D721Med (cell line): Measurements from ENCODE around the gene CRYM.
"Not testable (repeated sequence)": the region's sequence is repeated elsewhere in the genome, so short reads cannot be mapped to it uniquely, and the experiment has no call there.

Experiments
- DNase-seq: peaks from one replicate; pipeline ENCODE4 v3.0.0; 2011; ENCODE audit warnings: low spot score; ENCODE audit not compliant: insufficient read length
- FAIRE-seq: peaks from 2 replicates; lab custom pipeline; 2011; peaks lifted over from hg19 to GRCh38; lab: Jason Lieb, UNC
- CTCF ChIP-seq: IDR thresholded peaks from 2 replicates; pipeline ENCODE4 v1.5.1; 2012; ENCODE audit warnings: mild to moderate bottlenecking, control low read depth; ENCODE audit not compliant: insufficient read depth; ENCODE audit errors: missing control alignments

CRYM gene

DNA sequence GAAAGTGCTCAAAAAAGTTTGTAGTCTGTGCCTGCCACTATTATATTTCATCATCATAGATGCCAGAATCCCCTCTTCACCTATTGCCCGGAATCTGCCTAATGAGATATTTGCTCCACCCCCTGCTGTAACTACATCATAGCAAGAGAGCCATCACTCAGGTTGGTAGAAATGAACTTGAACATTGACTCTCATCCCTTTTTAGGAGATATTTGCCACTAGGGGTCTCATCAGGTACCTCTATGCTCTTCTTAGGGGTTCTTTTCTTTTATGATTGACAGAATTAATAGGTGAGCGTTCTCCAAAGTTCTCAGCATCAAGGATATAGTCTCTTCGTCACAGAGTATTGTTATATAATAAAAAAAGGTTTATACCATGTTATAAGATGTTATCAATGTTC lies 24.6 kb downstream of the CRYM start:
- FAIRE-seq (no peak), DNase-seq (no peak)
- no peak for TF ChIP-seq CTCF

DNA sequence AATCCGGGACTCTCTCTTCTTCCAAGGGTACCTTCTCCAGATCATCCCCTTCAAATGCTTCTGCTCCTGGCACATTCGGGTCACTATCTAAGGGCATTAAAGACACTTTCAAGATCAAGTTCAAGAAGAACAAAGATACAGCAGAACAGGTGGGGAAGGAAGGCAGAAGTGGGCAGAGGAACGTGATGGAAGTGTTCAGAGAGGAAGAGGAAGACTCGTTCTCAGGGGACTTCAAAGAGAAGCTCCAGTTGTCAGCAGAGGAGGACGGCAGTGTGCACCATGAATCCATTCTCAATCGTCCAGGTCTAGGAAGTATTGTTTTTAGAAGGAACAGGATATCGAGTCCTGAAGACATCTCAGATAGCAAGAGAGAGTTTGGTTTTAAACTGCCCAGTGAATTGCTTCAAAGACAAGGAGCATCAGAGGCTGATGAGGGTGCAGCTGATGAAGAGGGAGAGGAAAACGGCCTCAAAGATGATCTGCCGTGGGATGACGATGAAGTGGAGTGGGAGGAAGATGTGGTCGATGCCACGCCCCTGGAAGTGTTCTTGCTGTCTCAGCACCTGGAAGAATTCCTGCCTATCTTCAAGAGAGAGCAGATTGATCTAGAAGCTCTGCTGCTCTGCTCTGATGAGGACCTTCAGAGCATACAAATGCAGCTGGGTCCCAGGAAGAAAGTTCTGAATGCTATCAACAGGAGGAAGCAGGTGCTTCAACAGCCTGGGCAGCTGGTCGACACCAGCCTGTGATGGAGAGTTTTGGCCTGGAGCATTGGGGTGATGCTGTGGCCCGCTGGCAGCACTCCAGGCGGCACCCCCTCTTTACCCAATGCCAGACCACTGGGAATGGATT lies 27.8 kb downstream of the CRYM start:
- DNase-seq, result no peak
- no peak for TF ChIP-seq CTCF
- FAIRE-seq, result no peak

DNA sequence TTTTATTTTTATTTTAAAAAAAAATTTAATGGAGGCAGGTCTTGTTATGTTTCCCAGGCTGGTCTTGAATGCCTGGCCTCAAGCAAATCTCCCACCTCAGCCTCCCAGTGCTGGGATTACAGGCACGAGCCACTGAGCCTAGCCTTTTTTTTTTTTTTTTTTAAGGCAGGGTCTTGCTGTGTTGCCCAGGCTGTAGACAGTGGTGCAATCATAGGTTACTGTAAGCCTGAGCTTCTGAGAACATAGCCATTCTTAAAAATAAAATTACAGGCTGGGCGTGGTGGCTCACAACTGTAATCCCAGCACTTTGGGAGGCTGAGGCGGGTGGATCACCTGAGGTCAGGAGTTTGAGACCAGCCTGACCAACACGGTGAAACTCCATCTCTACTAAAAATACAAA lies 29.9 kb downstream of the CRYM start:
- DNase-seq, FAIRE-seq: not testable (repeated sequence)

DNA sequence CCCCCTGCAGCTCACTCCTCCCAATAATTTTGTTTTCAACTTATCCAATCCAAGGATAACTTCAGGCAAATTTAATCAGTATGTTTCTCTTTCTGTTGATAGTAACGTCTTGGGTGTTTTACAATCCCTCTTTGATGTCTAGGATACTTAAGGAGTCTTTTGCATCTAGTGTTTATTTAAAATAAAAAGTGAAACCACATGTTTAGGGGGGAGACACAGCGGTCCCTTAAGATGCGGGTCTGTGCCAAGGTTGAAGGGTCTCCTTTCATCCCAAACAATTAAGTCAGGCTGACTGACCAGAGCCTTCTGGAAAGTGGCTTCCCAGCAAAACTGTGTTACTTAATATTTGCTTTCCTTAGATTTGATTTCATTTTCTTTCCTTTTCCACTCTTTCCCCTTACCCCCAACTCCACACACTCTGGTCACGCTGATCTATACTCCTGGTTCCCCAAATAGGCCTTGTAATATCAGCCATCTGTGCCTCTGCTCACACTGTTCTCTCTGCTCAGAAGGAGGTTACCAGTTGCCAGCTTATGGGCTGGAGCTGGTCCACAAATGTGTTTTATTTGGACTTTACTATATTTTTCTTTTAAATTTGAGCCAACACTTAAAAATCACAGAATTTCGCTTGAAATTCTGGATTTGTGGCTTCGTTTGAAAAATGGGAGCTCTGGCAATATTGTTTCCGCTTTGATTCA lies 33.4 kb downstream of the CRYM start:
- FAIRE-seq, result no peak
- TF ChIP-seq CTCF, result no peak

GRCh38 chr16:21242756-21243155 lies 35.3 kb downstream of the CRYM start:
- FAIRE-seq (no peak), DNase-seq (no peak)
- no peak for TF ChIP-seq CTCF

More for the DNA sequence above, 33.4 kb downstream of the CRYM start:
- no peak for DNase-seq

- DNase-seq (no peak), FAIRE-seq (no peak)
- no peak for TF ChIP-seq CTCF
Observed at GRCh38 chr16:21239646-21240045, 38.4 kb downstream of the CRYM start.

GRCh38 chr16:21236831-21237230 lies 41.3 kb downstream of the CRYM start:
- TF ChIP-seq CTCF, result no peak
- FAIRE-seq (no peak), DNase-seq (no peak)
